ENCODE measurements around the gene FAM117B.
A peak's percentile ranks its signal among the peaks of the same experiment; 100 is the strongest.
"Not testable (repeated sequence)": the region's sequence is repeated elsewhere in the genome, so short reads cannot be mapped to it uniquely, and the experiment has no call there.

Gene FAM117B

DNA sequence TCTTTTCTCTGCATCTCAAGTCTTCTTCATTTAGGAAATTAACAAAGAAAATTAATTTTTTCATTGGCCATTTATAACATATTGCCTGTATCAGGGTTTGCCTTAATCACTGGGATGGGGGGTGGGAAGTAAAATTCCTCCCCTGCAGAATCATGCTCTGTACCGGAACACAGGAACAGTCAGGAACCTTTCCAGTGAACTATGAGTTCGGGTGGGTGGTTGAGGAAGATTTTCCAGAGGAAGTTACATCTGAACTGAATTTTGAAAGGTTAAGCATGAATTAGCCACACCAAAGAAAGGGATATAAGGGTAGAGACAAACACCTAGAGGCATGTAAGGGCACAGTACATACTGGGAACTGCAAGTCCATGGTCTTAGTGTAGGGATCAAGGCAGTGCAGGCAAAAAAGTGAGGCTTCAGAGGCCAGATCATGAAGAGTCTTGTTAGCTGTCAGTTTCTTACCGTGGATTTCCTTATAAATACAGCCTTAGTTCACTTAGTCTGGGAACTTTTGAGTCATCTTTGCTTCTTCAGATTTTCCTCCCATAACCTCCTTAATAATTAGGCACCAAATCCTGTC is 55.6 kb downstream of the FAM117B start:
- DNase-seq (ENCODE audit: extremely low spot score, insufficient read length, low read depth) = no peak
- no peak for FAIRE-seq

DNA sequence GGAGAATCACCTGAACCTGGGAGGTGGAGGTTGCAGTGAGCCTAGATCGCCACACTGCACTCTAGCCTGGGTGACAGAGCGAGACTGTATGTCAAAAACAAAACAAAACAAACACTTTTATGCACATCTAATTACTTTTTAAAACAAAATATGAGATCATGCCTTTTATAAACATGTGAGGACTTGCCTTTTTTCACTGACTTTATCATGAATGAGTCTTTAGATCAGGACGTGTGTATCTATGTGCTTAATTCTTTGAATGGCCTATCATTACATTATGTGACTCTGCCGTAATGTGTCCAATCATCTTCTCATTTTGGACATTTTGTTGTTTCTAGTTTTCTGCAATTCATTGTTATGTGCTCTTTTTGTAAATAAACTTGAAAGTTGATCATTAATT is 58.7 kb downstream of the FAM117B start:
- DNase-seq (ENCODE audit: extremely low spot score, insufficient read length, low read depth) (no peak), FAIRE-seq (no peak)

DNA sequence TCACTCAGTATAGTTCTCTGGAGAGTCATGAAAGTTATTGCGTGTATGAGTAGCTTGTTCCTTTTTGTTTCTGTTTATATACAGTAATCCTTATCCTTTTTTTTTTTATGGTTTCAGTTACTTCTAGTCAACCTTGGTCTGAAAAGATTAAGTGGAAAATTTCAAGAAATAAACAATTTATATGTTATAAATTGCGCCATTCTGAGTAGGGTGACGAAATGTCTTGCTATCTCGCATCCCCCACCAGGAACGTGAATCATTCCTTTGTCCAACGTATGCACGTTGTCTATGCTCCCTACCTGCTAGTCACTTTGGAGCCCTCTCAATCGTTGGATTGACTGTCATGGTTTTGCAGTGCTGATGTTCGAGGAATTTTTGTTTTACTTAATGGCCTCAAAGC is 60.4 kb downstream of the FAM117B start:
- FAIRE-seq = no peak
- no peak for DNase-seq (ENCODE audit: extremely low spot score, insufficient read length, low read depth)

- FAIRE-seq (peak; percentile 63), DNase-seq (ENCODE audit: extremely low spot score, insufficient read length, low read depth) (no peak)
These were observed 65.5 kb downstream of the FAM117B start for GRCh38 chr2:202700075-202700901.

GRCh38 chr2:202703091-202703490 is 68.3 kb downstream of the FAM117B start:
- no peak for FAIRE-seq

DNA sequence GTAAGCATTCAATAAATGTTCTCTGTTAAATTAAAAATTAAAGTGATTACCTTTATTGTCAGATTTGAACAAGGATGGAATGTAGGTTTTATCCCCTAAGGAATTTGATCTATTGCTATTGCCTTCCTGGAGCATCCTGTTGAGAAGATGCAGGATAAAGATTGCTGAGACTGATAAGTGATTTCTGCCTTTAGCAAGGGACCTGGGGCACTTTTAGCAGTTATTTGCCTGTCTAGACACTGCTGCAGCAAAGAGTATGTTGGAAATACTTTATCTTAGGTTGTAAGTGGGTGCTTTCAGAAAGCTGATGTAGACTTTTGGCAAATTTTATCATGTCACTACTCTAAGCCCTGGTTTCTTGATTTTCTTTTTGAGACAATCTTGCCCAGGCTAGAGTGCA is 69.5 kb downstream of the FAM117B start:
- no peak for DNase-seq (ENCODE audit: extremely low spot score, insufficient read length, low read depth)
- FAIRE-seq = no peak

More at GRCh38 chr2:202703091-202703490, 68.3 kb downstream of the FAM117B start:
- DNase-seq (ENCODE audit: extremely low spot score, insufficient read length, low read depth) = no peak

DNA sequence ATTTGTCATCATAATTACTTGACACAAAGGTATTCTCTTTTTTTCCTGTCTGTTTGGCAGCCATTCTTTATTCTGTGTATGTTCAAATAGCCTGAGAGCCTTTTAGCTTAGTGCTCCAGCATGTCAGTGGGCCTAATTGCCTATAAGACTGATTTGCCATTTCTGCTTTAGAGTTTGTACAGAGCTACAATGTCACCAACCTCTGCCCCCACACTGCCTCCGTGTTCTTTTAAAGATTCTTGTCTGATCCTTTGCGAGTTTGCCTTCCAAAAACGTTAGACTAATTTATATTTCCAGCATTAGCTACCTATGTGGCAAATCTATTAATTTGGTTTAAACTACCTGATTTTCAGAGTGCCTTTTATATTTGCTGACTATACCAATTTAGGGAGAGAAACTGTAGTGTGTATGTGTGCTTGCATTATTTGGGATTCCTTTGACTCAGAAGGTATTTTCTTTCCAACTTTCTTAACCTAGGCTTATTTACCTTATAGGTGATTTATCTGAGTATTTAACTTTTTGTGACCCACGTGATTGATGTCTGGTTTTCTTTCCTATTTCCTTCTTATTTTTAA is 70.8 kb downstream of the FAM117B start:
- FAIRE-seq = no peak
- DNase-seq (ENCODE audit: extremely low spot score, insufficient read length, low read depth) = no peak

GRCh38 chr2:202714971-202715935 is 80.5 kb downstream of the FAM117B start:
- not testable (repeated sequence) for DNase-seq (ENCODE audit: extremely low spot score, insufficient read length, low read depth); FAIRE-seq

GRCh38 chr2:202716114-202716718 is 81.4 kb downstream of the FAM117B start:
- FAIRE-seq = no peak
- DNase-seq (ENCODE audit: extremely low spot score, insufficient read length, low read depth) = no peak

DNA sequence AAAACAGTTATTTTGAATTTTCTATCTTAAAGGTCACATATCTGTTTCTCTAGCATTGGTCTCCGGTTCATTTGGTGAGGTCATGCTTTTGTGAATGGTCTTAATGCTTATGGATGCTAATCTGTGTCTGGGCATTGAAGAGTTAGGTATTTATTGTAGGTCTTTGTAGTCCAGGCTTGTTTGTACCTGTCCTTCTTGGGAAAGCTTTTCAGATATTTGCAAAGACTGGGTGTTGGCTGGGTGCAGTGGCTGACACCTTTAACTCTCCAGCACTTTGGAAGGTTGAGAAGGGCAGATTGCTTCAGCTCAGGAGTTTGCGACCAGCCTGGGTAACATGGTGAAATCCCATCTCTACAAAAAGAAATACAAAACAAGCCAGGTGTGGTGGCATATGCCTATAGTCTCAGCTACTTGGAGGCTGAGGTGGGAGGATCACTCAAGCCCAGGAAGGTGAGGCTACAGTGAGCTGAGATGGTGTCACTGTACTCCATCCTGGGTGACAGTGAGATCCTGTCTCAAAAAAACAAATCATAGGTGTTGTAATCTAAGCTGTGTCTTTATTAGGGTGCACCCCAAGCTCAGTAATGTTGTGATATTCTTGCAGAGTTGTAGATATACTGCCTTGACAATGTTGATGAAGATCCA is 82.3 kb downstream of the FAM117B start:
- no peak for DNase-seq (ENCODE audit: extremely low spot score, insufficient read length, low read depth)
- FAIRE-seq = no peak

DNA sequence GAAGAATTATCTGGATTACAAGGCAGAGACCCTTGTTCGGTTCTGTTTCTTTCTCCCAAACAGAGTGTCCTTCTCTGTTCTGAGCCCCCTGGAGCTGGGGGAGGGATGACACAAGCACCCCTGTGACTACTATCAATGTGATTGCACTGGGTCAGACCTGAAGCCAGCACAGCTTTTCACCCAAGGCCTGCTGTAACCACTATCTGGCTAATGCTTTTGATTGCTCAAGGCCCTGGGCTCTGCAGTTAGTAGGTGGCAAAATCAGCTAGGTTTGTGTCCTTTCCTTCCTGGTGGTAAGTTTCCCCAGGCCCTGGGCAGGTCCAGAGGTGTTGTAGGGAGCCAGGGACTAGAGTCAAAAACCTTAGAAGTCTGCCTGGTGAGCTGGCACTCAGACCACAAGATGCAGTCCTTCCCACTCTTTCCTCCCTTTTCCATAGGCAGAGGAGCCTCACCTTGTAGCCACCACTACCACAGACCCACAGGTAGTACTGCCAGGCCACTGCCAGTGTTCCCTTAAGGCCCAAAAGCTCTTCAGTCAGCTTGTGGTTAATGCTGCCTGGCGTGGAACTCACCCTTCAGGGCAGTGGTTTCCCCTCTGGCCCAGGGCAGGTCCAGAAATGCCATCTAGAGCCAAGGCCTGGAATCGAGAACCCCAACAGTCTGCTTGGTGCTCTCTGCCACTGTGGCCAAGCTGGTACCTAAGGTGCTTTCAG is 83.0 kb downstream of the FAM117B start:
- no peak for FAIRE-seq
- DNase-seq (ENCODE audit: extremely low spot score, insufficient read length, low read depth) = no peak

DNA sequence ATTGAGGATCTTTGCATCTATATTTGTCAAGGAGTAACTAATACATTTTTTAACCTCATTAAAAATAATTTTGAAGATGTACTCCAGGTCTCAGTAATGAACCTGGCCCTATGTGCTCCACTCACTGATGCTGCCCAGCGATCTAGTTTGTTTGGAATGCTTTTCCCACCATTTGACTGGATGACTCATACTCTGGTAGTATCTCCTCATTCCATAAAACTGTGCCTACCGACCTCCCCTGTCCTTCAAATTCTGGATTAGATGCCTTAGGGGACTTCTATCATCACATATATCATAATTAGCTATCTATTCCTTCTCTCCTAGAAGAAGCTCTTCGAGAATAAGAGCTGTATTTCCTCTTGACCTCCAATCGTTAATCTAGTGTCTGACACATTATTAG is 83.8 kb downstream of the FAM117B start:
- no peak for DNase-seq (ENCODE audit: extremely low spot score, insufficient read length, low read depth)
- no peak for FAIRE-seq

DNA sequence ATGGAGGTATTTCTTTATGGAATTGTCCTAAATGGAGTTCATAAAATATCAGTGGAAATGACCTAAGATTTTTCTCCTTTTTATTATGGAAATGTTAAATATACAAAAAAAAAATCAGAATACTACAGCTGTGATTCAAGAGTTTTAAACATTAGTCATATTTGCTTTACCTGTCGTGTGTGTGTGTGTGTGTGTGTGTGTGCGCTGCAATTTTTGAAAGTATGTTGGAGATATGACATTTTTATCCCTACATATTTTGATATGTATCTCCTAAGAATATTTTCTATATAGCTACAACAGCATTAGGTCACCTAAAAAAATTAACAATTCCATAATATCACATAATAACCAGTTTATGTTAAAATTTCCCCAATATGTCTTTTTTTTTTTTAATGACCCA is 85.5 kb downstream of the FAM117B start:
- no peak for DNase-seq (ENCODE audit: extremely low spot score, insufficient read length, low read depth)
- FAIRE-seq = no peak

DNA sequence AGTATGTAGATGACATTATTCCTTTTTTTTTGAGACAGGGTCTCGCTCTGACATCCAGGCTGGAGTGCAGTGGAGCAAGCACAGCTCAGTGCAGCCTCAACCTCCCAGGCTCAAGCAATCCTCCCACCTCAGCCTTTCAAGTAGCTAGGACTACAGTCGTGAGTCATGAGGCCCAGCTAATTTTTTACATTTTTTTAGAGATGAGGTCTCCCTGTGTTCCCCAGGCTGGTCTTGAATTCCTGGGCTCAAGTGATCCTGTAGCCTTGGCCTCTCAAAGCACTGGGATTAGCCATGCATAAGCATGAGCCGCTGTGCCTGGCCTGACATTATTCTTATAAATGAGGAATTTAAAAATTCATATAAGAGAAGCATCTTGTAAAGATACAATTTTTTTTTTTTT is 86.9 kb downstream of the FAM117B start:
- DNase-seq (ENCODE audit: extremely low spot score, insufficient read length, low read depth) (no peak), FAIRE-seq (no peak)

DNA sequence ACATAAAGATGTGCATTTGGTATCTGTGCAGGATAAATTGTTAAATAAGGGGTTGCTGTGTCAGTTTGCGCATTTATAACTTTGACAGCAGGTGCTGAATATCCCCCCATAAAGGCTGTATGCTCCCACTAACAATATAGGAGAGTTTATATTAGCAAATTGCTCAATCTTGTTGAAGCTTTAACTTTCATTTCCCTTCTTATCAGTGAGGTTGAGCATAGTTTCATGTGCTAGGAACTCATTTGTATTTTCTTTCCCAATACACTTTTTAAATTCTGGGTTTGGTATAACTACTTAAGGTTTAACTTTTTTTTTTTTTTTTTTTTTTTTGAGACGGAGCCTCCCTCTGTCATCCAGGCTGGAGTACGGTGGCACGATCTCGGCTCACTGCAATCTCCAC is 89.0 kb downstream of the FAM117B start:
- FAIRE-seq = no peak
- no peak for DNase-seq (ENCODE audit: extremely low spot score, insufficient read length, low read depth)

- FAIRE-seq (no peak), DNase-seq (ENCODE audit: extremely low spot score, insufficient read length, low read depth) (no peak)
These were observed 91.3 kb downstream of the FAM117B start for GRCh38 chr2:202726070-202726469.

DNA sequence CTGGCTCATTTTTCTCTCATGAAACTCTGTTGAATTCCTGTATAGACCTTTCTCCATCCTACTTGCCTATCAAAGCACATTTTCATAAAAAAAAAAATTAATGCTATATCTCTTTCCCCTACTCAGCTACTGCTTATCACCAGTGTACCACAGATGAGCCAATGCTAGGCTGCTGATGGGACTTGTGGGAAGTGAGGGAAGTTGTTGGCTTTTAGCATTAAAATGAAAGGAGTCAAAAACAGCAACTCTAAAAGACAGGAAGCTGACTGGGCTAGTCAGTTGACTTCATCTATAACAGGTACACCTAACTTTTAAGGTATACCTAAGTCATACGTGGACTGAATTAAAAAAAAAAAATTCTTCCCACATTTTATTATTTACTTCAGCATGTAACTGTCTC is 102.1 kb downstream of the FAM117B start:
- no peak for DNase-seq (ENCODE audit: extremely low spot score, insufficient read length, low read depth)
- FAIRE-seq = no peak

GRCh38 chr2:202743613-202744012 is 108.8 kb downstream of the FAM117B start:
- no peak for DNase-seq (ENCODE audit: extremely low spot score, insufficient read length, low read depth)
- no peak for FAIRE-seq

- DNase-seq (ENCODE audit: extremely low spot score, insufficient read length, low read depth) (no peak), FAIRE-seq (no peak)
These were observed 114.7 kb downstream of the FAM117B start for GRCh38 chr2:202749477-202749876.

Measured in GM18507 (cell line).